K562 (cell line): ENCODE results near the gene ZNF689. TPM values are rescaled to one million over a fixed set of nuclear protein-coding genes. Genes with fewer than 3 reads are reported as not detected.

Source experiments
- CHD7 ChIP-seq: fragments of 200-600 bp; sonication (generic); IDR thresholded peaks from one replicate; pipeline ENCODE4 v1.6.1; 2012; ENCODE audit warnings: mild to moderate bottlenecking, low read depth, low read length, inconsistent platforms
- DPF2 ChIP-seq: fragments of 450-650 bp; IDR thresholded peaks from 2 replicates; pipeline ENCODE4 v1.6.1; 2016
- ESRRB ChIP-seq: fragments of 250-450 bp; sonication (Bioruptor Pico); IDR thresholded peaks from 2 replicates; pipeline ENCODE4 v1.5.0; 2020; ENCODE audit warnings: mild to moderate bottlenecking, moderate library complexity, borderline replicate concordance
- FIP1L1 ChIP-seq: fragments of 200-400 bp; formaldehyde crosslinking; IDR thresholded peaks from 2 replicates; pipeline ENCODE4 v1.6.1; 2018; ENCODE audit warnings: mild to moderate bottlenecking, low read depth, low read length; ENCODE audit not compliant: poor library complexity, severe bottlenecking
- NCOA1 ChIP-seq: fragments of 450-650 bp; IDR thresholded peaks from 2 replicates; pipeline ENCODE4 v1.6.1; 2016; ENCODE audit warnings: low read depth
- POLR2A ChIP-seq: fragments of 450-650 bp; conservative IDR thresholded peaks from 2 replicates; pipeline ENCODE4 v1.6.1; 2016
- RBFOX2 ChIP-seq: fragments of 200-400 bp; formaldehyde crosslinking; IDR thresholded peaks from 2 replicates; pipeline ENCODE4 v1.6.1; 2017; ENCODE audit warnings: low read depth, mild to moderate bottlenecking, low read length, moderate library complexity
- ZNF133 ChIP-seq: fragments of 250-450 bp; sonication (Bioruptor Pico); IDR thresholded peaks from 2 replicates; pipeline ENCODE4 v1.4.0; 2020; ENCODE audit warnings: mild to moderate bottlenecking
- polyA plus RNA-seq, 8 experiments: library from polyadenylated mRNA; depleted of rRNA in 4 of 8; stranded (reverse) in 5 of 8; unstranded in 3 of 8; fragments of >200 nt; fragmentation: Nextera tagmentation in 2 of 8; fragmentation: Illumina TruSeq in 1 of 8; extraction: Ambion mirVana in 2 of 8; extraction: Trizol in 1 of 8; gene quantifications; 2 replicates each; pipeline versions ENCODE4 v1.2.1 to v1.2.3, GENCODE V29; 2011 to 2014; ENCODE audit warnings: inconsistent platforms in 1 of 8, missing spikeins in 1 of 8
- total RNA-seq, 7 experiments: library from RNA; depleted of rRNA in 6 of 7; stranded (reverse); fragments of >200 nt in 6 of 7; fragmentation: Illumina TruSeq in 2 of 7; extraction: Trizol in 2 of 7; gene quantifications; 2 replicates each; pipeline versions ENCODE4 v1.2.1 to v1.2.3, GENCODE V29; 2011 to 2021; ENCODE audit warnings: low replicate concordance in 1 of 7
- TF ChIP-seq, protein P1 (sequence below): sonication (generic); formaldehyde crosslinking; IDR thresholded peaks from 2 replicates; pipeline ENCODE4 v1.8.1; 2023; ENCODE audit warnings: mild to moderate bottlenecking, missing genetic modification reagents
- TF ChIP-seq, protein P2 (sequence below): fragments of 450-650 bp; conservative IDR thresholded peaks from 2 replicates; pipeline ENCODE4 v1.6.1; 2016; ENCODE audit warnings: missing genetic modification characterization, low read depth, mild to moderate bottlenecking, missing compliant biosample characterization, moderate library complexity
- TF ChIP-seq, protein P3 (sequence below): fragments of 450-650 bp; formaldehyde crosslinking; IDR thresholded peaks from 2 replicates; pipeline ENCODE4 v1.4.0; 2020; ENCODE audit warnings: mild to moderate bottlenecking, mixed read lengths

Gene ZNF689
- total and polyA plus RNA-seq, 9 of the 15 experiments (the other 6 are each of a cell fraction or from before 2014, with no cell fraction given): 5.4 to 15.4 (median 10.8) TPM

DNA sequence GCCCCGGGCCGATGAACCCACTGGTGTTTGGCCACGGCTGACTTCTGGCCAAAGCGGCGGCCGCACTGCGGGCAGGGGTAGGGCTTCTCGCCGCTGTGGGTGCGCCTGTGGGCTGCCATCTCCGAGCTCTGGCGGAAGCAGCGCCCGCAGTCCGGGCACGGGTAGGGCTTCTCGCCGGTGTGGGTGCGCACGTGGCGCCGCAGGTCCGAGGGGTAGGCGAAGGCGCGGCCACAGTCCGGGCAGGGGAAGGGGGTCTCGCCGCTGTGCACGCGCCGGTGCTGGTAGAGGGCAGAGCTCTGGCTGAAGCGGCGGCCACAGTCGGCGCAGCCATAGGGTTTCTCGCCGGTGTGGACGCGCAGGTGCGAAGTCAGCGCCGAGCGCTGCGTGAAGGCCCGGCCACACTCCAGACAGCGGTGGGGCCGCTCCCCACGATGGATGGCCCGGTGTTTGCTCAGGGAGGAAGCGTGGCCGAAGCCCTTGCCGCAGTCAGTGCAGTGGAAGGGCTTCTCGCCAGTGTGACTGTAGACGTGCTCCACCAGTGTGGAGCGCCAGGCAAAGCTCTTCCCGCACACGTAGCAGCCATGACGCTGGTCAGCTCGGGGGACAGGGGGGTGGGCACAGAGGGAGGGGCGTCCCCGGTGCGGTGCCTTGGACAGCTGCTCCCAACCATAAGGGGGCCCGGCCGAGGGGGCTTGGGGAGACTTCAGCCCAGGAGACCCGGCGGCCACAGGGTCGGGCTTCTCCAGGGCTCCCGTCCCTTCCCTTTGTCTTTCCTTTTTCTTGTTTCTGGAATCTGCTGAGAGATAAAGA lies 54.7 kb downstream of the ZNF689 start (continued):
- TF ChIP-seq, protein P1, sequence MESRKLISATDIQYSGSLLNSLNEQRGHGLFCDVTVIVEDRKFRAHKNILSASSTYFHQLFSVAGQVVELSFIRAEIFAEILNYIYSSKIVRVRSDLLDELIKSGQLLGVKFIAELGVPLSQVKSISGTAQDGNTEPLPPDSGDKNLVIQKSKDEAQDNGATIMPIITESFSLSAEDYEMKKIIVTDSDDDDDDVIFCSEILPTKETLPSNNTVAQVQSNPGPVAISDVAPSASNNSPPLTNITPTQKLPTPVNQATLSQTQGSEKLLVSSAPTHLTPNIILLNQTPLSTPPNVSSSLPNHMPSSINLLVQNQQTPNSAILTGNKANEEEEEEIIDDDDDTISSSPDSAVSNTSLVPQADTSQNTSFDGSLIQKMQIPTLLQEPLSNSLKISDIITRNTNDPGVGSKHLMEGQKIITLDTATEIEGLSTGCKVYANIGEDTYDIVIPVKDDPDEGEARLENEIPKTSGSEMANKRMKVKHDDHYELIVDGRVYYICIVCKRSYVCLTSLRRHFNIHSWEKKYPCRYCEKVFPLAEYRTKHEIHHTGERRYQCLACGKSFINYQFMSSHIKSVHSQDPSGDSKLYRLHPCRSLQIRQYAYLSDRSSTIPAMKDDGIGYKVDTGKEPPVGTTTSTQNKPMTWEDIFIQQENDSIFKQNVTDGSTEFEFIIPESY (CRISPR knock-in tag): 0 out of 2 replicates have a peak, but pooled peaks have one; percentile 38
- TF ChIP-seq, protein P2, sequence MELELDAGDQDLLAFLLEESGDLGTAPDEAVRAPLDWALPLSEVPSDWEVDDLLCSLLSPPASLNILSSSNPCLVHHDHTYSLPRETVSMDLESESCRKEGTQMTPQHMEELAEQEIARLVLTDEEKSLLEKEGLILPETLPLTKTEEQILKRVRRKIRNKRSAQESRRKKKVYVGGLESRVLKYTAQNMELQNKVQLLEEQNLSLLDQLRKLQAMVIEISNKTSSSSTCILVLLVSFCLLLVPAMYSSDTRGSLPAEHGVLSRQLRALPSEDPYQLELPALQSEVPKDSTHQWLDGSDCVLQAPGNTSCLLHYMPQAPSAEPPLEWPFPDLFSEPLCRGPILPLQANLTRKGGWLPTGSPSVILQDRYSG (tag): no peak
- TF ChIP-seq ESRRB (CRISPR knock-in tag) (no peak), DPF2 (no peak), FIP1L1 (peak; percentile 21), RBFOX2 (peak; percentile 39; the same call in 1 of the 2 replicates), ZNF133 (CRISPR knock-in tag) (no peak), POLR2A (no peak), NCOA1 (no peak), CHD7 (no peak)
- TF ChIP-seq, protein P3, sequence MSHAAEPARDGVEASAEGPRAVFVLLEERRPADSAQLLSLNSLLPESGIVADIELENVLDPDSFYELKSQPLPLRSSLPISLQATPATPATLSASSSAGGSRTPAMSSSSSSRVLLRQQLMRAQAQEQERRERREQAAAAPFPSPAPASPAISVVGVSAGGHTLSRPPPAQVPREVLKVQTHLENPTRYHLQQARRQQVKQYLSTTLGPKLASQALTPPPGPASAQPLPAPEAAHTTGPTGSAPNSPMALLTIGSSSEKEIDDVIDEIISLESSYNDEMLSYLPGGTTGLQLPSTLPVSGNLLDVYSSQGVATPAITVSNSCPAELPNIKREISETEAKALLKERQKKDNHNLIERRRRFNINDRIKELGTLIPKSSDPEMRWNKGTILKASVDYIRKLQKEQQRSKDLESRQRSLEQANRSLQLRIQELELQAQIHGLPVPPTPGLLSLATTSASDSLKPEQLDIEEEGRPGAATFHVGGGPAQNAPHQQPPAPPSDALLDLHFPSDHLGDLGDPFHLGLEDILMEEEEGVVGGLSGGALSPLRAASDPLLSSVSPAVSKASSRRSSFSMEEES: no peak
